ENCODE measurements around the gene ATP8A2.

ATP8A2 gene

DNA sequence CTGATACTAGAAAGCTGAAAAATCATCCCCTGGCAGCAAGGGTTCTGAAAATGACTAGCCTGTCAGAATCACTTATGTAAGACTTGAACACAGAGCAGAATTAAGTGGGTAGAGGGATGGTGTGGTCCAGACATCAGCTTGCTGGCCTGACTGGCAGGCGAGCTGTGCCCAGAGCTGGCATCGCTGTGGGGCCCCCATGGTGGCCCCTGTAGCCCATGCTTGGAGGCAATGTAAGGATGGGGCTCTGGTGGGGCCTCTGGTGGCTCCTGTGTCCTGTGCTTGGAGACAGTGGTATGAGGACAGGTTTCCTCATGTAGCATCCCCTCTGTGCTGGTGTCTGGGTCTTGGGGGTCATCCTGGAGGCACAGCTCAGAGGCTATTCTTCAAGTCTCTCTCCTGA, 347.9 kb downstream of the ATP8A2 start:
- peaks cover 0 to 7% of the 10 kb centered on the region in 2 experiments for H3K27me3 ChIP-seq (ENCODE audit: control insufficient read depth in 1 of 2, insufficient read depth in 1 of 2, low read length in 2 of 2)
- H2BK120ac ChIP-seq (ENCODE audit: low read depth, low read length) = no peak overlapping the region
- H2BK5ac ChIP-seq (ENCODE audit: low read depth, low read length, poor library complexity, severe bottlenecking) = no peak overlapping the region
- no peak overlapping the region for H3K18ac ChIP-seq (ENCODE audit: low read depth in 1 of 2, low read length in 2 of 2)
- no peaks in the 10 kb centered on the region for H3K79me1 ChIP-seq (replicated peaks; ENCODE audit: low read length, poor library complexity, severe bottlenecking)
- no peak overlapping the region for H4K8ac ChIP-seq (ENCODE audit: low read length)
- no peak for DNase-seq
- H4K91ac ChIP-seq (ENCODE audit: low read length) = no peak overlapping the region
- H2AK5ac ChIP-seq (ENCODE audit: low read length, severe bottlenecking) = no peak overlapping the region
- no peak overlapping the region for H3K27ac ChIP-seq (ENCODE audit: low read length, poor library complexity, severe bottlenecking)
- H2BK15ac ChIP-seq (ENCODE audit: low read depth, poor library complexity, severe bottlenecking) = no peak overlapping the region
- no peak overlapping the region for H3K4me3 ChIP-seq (ENCODE audit: insufficient read depth in 1 of 2, low read depth in 1 of 2, low read length in 2 of 2)
- H3K14ac ChIP-seq (ENCODE audit: low read length in 2 of 2) = no peak overlapping the region
- H3K9ac ChIP-seq (ENCODE audit: low read length) = no peak overlapping the region
- no peaks in the 10 kb centered on the region for H3K9me3 ChIP-seq (ENCODE audit: control insufficient read depth, low read length)
- no peaks in the 10 kb centered on the region for H3K36me3 ChIP-seq (ENCODE audit: control insufficient read depth in 1 of 2, insufficient read depth in 2 of 2, low read depth in 1 of 2, low read length in 2 of 2)
- no peak overlapping the region for H3K4ac ChIP-seq (ENCODE audit: low read depth in 1 of 2, low read length in 2 of 2)
- H2BK12ac ChIP-seq (ENCODE audit: low read length in 2 of 2) = no peak overlapping the region
- H2AFZ ChIP-seq (ENCODE audit: low read depth, low read length) = no peak overlapping the region
- H3K4me2 ChIP-seq (ENCODE audit: low read length, poor library complexity, severe bottlenecking) = no peak overlapping the region
- no peaks in the 10 kb centered on the region for H3K4me1 ChIP-seq (ENCODE audit: control insufficient read depth, insufficient read depth, low read depth, low read length)
- no peak overlapping the region for H3K23ac ChIP-seq (ENCODE audit: low read length in 2 of 2)
- 90% methylated on average over 2 of the region's 2 CpGs for WGBS

GRCh38 chr13:25722893-25723292, 351.1 kb downstream of the ATP8A2 start:
- H3K18ac ChIP-seq (ENCODE audit: low read depth in 1 of 2, low read length in 2 of 2) = no peak overlapping the region
- H3K4me3 ChIP-seq (ENCODE audit: insufficient read depth in 1 of 2, low read depth in 1 of 2, low read length in 2 of 2) = no peak overlapping the region
- no peak overlapping the region for H2BK15ac ChIP-seq (ENCODE audit: low read depth, poor library complexity, severe bottlenecking)
- no peak overlapping the region for H3K27ac ChIP-seq (ENCODE audit: low read length, poor library complexity, severe bottlenecking)
- H3K79me1 ChIP-seq (replicated peaks; ENCODE audit: low read length, poor library complexity, severe bottlenecking) = no peaks in the 10 kb centered on the region
- no peak overlapping the region for H3K23ac ChIP-seq (ENCODE audit: low read length in 2 of 2)
- no peak overlapping the region for H2BK12ac ChIP-seq (ENCODE audit: low read length in 2 of 2)
- H4K91ac ChIP-seq (ENCODE audit: low read length) = no peak overlapping the region
- no peak overlapping the region for H2AFZ ChIP-seq (ENCODE audit: low read depth, low read length)
- H2BK120ac ChIP-seq (ENCODE audit: low read depth, low read length) = no peak overlapping the region
- H4K8ac ChIP-seq (ENCODE audit: low read length) = no peak overlapping the region
- no CpG with 5 or more reads among the region's 1 CpG for WGBS
- H2BK5ac ChIP-seq (ENCODE audit: low read depth, low read length, poor library complexity, severe bottlenecking) = no peak overlapping the region
- no peaks in the 10 kb centered on the region for H3K9me3 ChIP-seq (ENCODE audit: control insufficient read depth, low read length)
- no peak overlapping the region for H3K9ac ChIP-seq (ENCODE audit: low read length)
- no peak overlapping the region for H2AK5ac ChIP-seq (ENCODE audit: low read length, severe bottlenecking)
- H3K4me1 ChIP-seq (ENCODE audit: control insufficient read depth, insufficient read depth, low read depth, low read length) = peaks cover 2% of the 10 kb centered on the region
- H3K27me3 ChIP-seq (ENCODE audit: control insufficient read depth in 1 of 2, insufficient read depth in 1 of 2, low read length in 2 of 2) = peaks cover 0 to 23% of the 10 kb centered on the region in 2 experiments
- no peak overlapping the region for H3K4me2 ChIP-seq (ENCODE audit: low read length, poor library complexity, severe bottlenecking)
- no peak overlapping the region for H3K4ac ChIP-seq (ENCODE audit: low read depth in 1 of 2, low read length in 2 of 2)
- H3K36me3 ChIP-seq (ENCODE audit: control insufficient read depth in 1 of 2, insufficient read depth in 2 of 2, low read depth in 1 of 2, low read length in 2 of 2) = no peaks in the 10 kb centered on the region
- DNase-seq = no peak
- no peak overlapping the region for H3K14ac ChIP-seq (ENCODE audit: low read length in 2 of 2)

DNA sequence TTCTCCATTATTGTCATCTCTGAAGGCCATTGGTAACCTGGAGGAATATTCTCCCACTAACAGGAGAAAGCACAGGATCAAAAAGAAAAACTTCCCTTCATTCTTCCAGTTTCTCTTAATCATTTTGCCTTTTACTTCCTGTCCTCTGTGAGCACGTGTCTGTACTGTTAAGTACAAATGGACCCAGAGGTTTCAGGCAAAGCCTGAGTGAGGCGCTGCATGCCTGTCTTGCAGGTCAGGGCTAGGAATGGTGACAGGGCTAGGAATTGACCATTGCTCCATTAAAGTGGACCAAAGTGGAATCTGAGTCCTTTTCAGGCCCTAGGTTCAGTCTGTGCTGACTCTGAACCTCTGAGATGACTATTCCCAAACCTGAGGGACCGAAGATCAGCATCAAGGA, 353.3 kb downstream of the ATP8A2 start:
- no peak overlapping the region for H2BK15ac ChIP-seq (ENCODE audit: low read depth, poor library complexity, severe bottlenecking)
- H2AK5ac ChIP-seq (ENCODE audit: low read length, severe bottlenecking) = no peak overlapping the region
- 83% methylated on average over 3 of the region's 3 CpGs for WGBS
- no peak overlapping the region for H3K4me3 ChIP-seq (ENCODE audit: insufficient read depth in 1 of 2, low read depth in 1 of 2, low read length in 2 of 2)
- no peaks in the 10 kb centered on the region for H3K9me3 ChIP-seq (ENCODE audit: control insufficient read depth, low read length)
- H4K91ac ChIP-seq (ENCODE audit: low read length) = no peak overlapping the region
- H3K23ac ChIP-seq (ENCODE audit: low read length in 2 of 2) = no peak overlapping the region
- no peak overlapping the region for H3K9ac ChIP-seq (ENCODE audit: low read length)
- no peak overlapping the region for H2BK5ac ChIP-seq (ENCODE audit: low read depth, low read length, poor library complexity, severe bottlenecking)
- H3K27me3 ChIP-seq (ENCODE audit: control insufficient read depth in 1 of 2, insufficient read depth in 1 of 2, low read length in 2 of 2) = peaks cover 0 to 36% of the 10 kb centered on the region in 2 experiments
- no peak overlapping the region for H3K14ac ChIP-seq (ENCODE audit: low read length in 2 of 2)
- no peaks in the 10 kb centered on the region for H3K79me1 ChIP-seq (replicated peaks; ENCODE audit: low read length, poor library complexity, severe bottlenecking)
- H3K36me3 ChIP-seq (ENCODE audit: control insufficient read depth in 1 of 2, insufficient read depth in 2 of 2, low read depth in 1 of 2, low read length in 2 of 2) = no peaks in the 10 kb centered on the region
- H3K27ac ChIP-seq (ENCODE audit: low read length, poor library complexity, severe bottlenecking) = no peak overlapping the region
- H2BK120ac ChIP-seq (ENCODE audit: low read depth, low read length) = no peak overlapping the region
- H2AFZ ChIP-seq (ENCODE audit: low read depth, low read length) = no peak overlapping the region
- H2BK12ac ChIP-seq (ENCODE audit: low read length in 2 of 2) = no peak overlapping the region
- H3K4me2 ChIP-seq (ENCODE audit: low read length, poor library complexity, severe bottlenecking) = no peak overlapping the region
- H3K4ac ChIP-seq (ENCODE audit: low read depth in 1 of 2, low read length in 2 of 2) = no peak overlapping the region
- H4K8ac ChIP-seq (ENCODE audit: low read length) = no peak overlapping the region
- H3K18ac ChIP-seq (ENCODE audit: low read depth in 1 of 2, low read length in 2 of 2) = no peak overlapping the region
- no peak for DNase-seq
- H3K4me1 ChIP-seq (ENCODE audit: control insufficient read depth, insufficient read depth, low read depth, low read length) = peaks cover 2% of the 10 kb centered on the region

DNA sequence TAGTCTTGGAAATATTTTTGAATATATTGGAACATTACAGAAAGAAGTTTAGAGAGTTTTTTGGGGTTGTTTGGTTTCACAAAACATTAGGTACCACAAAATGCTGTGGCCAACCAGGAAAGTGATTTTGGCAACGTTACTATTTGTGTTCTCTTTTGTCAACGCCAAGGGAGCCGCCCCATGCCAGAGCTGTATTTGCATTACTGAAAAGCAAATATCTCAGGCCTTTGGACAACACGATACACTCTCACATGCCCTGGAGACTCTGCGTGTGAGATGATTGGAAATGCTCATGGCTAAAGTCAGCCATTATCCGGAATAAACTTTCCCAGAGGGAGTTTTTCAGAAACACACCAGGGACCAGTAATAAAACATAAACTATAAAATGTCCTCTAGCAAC, 355.5 kb downstream of the ATP8A2 start:
- Histone ChIP-seq H2BK5ac (ENCODE audit: low read depth, low read length, poor library complexity, severe bottlenecking) (no peak overlapping the region), H3K79me1 (replicated peaks; ENCODE audit: low read length, poor library complexity, severe bottlenecking) (no peaks in the 10 kb centered on the region), H3K14ac (ENCODE audit: low read length in 2 of 2) (no peak overlapping the region), H4K8ac (ENCODE audit: low read length) (no peak overlapping the region), H2AFZ (ENCODE audit: low read depth, low read length) (no peak overlapping the region), H4K91ac (ENCODE audit: low read length) (no peak overlapping the region), H2BK15ac (ENCODE audit: low read depth, poor library complexity, severe bottlenecking) (no peak overlapping the region), H3K18ac (ENCODE audit: low read depth in 1 of 2, low read length in 2 of 2) (no peak overlapping the region), H3K9ac (ENCODE audit: low read length) (no peak overlapping the region), H3K27ac (ENCODE audit: low read length, poor library complexity, severe bottlenecking) (no peak overlapping the region), H3K4me2 (ENCODE audit: low read length, poor library complexity, severe bottlenecking) (no peak overlapping the region), H3K27me3 (ENCODE audit: control insufficient read depth in 1 of 2, insufficient read depth in 1 of 2, low read length in 2 of 2) (peaks cover 0 to 40% of the 10 kb centered on the region in 2 experiments), H3K36me3 (ENCODE audit: control insufficient read depth in 1 of 2, insufficient read depth in 2 of 2, low read depth in 1 of 2, low read length in 2 of 2) (no peaks in the 10 kb centered on the region), H2BK12ac (ENCODE audit: low read length in 2 of 2) (no peak overlapping the region), H2BK120ac (ENCODE audit: low read depth, low read length) (no peak overlapping the region), H2AK5ac (ENCODE audit: low read length, severe bottlenecking) (no peak overlapping the region), H3K23ac (ENCODE audit: low read length in 2 of 2) (no peak overlapping the region), H3K4ac (ENCODE audit: low read depth in 1 of 2, low read length in 2 of 2) (no peak overlapping the region), H3K4me3 (ENCODE audit: insufficient read depth in 1 of 2, low read depth in 1 of 2, low read length in 2 of 2) (no peak overlapping the region), H3K4me1 (ENCODE audit: control insufficient read depth, insufficient read depth, low read depth, low read length) (peaks cover 4% of the 10 kb centered on the region), H3K9me3 (ENCODE audit: control insufficient read depth, low read length) (no peaks in the 10 kb centered on the region)
- WGBS = 83% methylated on average over 6 of the region's 6 CpGs
- DNase-seq = no peak
